ENCODE measurements around the gene ZMIZ1. TPM values are rescaled to one million over a fixed set of nuclear protein-coding genes. Genes with fewer than 3 reads are reported as not detected.

ZMIZ1 gene
- total RNA-seq, 1 donor from 2014 or later, result 50.1 TPM

- no peak for DNase-seq (ENCODE audit: extremely low read depth, low read depth, low spot score)
These were observed 128.0 kb downstream of the ZMIZ1 start for GRCh38 chr10:79196470-79197461.

DNA sequence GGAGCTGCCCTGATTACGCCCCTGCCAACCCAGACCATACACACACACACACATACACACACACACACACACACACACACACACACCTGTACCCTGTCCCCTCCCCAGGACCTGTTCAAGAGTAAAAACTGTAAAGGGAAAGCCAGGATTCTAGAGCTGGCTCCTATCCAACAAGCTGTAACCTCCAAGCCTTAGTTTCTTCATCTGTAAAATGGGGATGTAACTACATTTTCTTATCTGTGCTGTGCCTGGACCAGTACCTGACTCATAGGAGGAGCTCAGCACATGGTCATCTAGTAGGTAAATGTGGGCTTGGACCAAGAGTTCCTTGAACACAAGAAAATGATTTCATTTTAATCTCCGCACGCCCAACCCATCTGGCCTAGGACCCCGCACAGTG lies 128.8 kb downstream of the ZMIZ1 start:
- no peak for DNase-seq (ENCODE audit: extremely low read depth, low read depth, low spot score)

GRCh38 chr10:79200346-79200745 lies 131.6 kb downstream of the ZMIZ1 start:
- no peak for DNase-seq (ENCODE audit: extremely low read depth, low read depth, low spot score)

DNA sequence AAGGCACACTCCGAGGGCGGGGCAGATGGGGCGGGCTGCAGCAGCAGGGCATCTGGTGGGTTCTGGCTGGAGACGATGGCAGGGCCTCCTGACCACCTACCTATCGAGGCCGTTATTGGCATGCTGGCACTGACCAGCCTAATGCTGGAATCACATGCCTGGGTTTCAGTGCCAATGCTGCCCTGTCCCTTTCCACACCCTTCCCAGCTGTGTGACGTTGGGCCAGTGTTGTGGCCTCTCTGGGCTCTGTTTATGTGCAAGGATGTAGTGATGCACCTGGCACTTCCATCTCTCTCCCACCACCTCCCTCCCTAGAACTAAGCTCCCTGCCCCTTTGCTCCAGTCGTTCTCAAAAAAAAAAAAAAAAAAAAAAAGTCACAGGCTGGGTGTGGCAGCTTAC lies 132.9 kb downstream of the ZMIZ1 start:
- no peak for DNase-seq (ENCODE audit: extremely low read depth, low read depth, low spot score)

DNA sequence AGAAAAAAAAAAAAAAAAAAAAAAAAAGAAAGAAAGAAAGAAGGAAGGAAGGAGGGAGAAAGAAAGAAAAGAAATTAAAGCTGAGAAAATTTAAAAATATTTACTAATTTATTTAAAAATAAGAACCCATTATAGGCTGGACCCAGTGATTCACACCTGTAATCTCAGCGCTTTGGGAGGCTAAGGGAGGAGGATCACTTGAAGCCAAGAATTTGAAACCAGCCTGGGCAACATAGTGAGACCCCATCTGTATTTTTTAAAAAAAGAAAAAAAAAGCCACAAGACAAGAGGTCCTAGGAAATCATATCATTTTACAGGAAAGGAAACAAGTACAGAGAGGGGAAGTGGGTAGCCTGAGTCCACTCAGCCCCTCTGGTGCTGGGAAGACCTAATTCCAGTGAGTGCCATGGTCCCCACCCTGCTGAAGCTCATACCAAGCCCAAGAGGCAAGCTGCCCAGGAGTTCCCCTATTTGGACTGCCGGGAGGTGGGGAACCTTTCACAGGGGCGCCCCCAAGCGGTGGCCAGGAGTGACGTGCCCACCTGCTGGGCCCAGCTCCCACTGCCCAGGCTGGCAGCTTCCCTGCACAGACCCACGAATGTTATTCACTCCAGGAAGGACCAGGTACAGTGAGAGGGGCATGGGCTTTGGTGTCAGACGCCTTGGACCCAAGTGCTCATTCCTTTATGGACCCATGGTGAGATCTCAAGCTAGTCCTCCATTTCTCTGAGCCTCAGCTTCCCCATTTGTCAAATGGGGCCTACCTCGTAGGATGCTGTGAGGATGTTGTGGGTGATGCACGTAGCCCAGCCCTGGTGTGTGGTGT lies 133.6 kb downstream of the ZMIZ1 start:
- no peak for DNase-seq (ENCODE audit: extremely low read depth, low read depth, low spot score)

DNA sequence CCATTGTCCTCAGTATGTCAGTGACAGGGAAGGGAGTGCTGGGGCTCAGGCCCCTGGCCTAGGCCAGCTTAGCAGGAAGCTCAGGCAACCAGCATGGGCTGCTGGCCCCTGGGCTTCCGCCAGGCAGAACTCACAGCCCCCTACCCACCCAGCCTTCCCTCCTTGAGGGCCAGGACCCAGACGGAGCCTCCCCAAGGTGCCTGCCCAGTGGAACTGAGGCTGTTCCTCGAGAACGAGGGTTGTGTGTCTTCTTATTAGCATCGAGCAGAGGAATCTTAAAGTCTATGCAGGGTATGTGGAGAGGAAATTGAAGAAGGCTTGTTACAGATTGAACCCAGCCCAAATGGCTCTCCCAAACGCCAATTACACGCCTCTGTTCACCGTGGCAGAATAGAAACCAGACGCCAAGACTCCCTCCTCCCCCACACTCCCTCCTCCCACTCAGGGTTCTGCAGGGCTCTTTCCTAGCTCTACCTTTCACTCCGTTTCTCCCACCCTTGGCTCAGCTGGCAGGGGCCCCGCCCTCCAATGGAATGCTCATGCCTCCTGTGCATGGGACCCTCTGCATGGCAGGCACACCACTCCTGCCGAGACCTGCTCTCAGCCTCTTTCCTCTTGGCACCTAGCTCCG lies 134.4 kb downstream of the ZMIZ1 start:
- DNase-seq (ENCODE audit: extremely low read depth, low read depth, low spot score), result no peak

DNA sequence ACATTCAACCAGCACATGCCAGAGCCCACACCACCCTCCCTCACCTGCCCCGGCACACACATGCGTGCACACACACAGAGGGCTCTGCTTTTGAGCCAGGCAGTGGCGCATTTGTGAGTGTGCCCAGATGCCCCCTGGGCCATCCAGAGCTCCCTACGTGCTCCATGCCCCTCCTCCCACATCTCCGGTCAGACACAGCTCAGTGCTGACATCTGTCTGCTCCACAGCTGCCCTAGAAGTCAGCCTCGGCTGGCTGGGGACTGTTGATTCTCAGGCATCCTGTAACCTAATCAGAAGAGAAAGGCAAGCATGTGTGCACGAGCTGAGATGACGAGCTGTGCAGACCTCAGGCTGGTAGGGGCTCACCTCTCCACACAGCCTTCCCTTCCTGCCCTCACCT lies 135.1 kb downstream of the ZMIZ1 start:
- DNase-seq (ENCODE audit: extremely low read depth, low read depth, low spot score), result no peak

GRCh38 chr10:79206300-79207095 lies 137.7 kb downstream of the ZMIZ1 start:
- no peak for DNase-seq (ENCODE audit: extremely low read depth, low read depth, low spot score)

- no peak for DNase-seq (ENCODE audit: extremely low read depth, low read depth, low spot score)
These were observed 138.3 kb downstream of the ZMIZ1 start for GRCh38 chr10:79207096-79207357.

DNA sequence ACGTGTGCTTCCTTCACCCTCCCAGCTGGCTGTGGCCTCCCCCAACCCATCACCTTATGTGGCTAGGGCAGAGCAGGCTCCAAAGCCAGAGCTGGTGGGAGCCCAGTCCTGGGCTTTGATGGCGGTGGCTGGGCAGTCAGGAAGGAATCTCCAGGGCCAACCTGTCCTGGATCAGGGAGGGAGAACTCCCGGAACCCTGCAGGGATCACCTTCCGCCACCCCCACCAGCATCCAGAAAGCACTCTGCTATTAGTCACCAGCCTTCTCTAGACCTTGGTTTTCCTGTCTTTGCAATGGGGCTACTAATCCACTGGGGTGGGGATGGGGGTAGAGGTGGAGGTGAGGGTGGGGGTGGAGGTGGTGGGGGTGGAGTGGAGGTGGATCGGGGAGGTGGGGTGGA lies 139.0 kb downstream of the ZMIZ1 start:
- DNase-seq (ENCODE audit: extremely low read depth, low read depth, low spot score), result no peak

DNA sequence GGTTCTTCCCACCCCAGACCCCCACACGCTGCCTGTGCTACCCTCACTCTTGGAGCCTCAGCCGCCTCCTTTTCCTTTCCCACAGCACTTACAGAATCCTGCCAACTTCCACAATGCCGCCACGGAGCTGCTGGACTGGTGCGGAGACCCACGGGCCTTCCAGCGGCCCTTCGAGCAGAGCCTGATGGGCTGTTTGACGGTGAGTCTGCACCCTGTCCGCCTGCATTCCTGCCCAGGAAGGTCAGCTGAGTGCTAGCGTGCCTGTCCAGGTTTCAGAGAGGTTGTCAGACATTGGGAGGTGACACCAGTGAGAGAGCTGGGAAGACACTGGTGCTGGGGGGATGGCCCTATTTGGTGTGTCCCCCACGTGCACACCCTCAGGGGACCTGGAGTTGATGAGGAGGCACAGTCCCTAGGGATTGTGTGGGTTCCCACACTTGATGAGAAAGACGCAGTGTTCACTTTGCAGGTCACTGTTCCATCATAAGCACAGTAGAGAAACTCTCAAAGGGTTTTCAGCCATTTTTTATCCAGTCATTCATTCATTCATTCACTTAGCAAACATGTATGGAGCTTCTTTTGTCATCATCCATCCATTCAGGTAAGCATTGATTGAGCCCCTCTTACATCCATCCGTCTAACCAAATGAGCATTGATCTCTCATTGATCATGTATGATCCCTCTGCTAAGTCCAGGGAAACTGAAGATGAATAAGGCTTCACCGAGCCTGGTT lies 139.7 kb downstream of the ZMIZ1 start:
- DNase-seq (ENCODE audit: extremely low read depth, low read depth, low spot score), result no peak

DNA sequence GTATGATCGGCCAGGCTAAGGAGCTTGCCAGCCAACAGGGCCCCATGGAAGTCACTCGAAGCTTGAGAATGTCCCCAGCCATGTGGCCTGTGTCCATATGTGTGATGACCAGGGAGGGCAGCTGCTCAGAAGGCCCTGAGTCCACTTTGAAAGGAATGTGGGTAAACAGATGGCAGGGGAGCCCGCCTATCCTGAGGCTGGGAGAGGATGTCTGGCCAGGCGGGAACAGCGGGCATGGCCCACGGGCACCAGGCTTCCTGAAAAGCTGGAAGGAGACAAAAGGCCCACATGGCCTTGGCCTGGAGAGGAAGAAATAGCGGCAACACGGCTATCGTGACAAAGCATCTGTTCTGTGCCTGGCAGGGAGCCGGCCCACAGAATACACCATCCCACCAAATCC lies 140.6 kb downstream of the ZMIZ1 start:
- no peak for DNase-seq (ENCODE audit: extremely low read depth, low read depth, low spot score)

- no peak for DNase-seq (ENCODE audit: extremely low read depth, low read depth, low spot score)
These were observed 141.1 kb downstream of the ZMIZ1 start for GRCh38 chr10:79209831-79210230.

GRCh38 chr10:79210672-79211071 lies 141.9 kb downstream of the ZMIZ1 start:
- no peak for DNase-seq (ENCODE audit: extremely low read depth, low read depth, low spot score)

DNA sequence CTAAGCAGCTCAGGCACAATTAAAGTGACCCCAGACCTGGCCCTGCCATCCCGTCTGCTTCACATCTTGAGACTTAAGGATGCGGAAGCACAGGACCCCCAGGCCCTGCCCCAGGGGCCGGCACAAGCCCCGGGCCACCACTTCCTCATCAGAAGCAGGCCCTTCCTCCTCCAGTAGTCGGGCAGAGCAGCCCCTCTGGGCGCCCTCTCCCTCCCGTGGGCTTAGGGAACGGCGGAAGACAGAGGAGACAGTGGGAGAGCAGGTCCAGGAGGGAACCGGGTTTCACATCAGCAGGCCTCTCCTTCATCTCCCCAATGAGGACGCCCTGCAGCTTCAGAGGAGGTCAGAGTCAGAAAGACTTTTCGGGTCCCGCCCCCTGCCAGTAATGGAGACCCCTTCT lies 142.8 kb downstream of the ZMIZ1 start:
- no peak for DNase-seq (ENCODE audit: extremely low read depth, low read depth, low spot score)

GRCh38 chr10:79215531-79215930 lies 146.8 kb downstream of the ZMIZ1 start:
- no peak for DNase-seq (ENCODE audit: extremely low read depth, low read depth, low spot score)

DNA sequence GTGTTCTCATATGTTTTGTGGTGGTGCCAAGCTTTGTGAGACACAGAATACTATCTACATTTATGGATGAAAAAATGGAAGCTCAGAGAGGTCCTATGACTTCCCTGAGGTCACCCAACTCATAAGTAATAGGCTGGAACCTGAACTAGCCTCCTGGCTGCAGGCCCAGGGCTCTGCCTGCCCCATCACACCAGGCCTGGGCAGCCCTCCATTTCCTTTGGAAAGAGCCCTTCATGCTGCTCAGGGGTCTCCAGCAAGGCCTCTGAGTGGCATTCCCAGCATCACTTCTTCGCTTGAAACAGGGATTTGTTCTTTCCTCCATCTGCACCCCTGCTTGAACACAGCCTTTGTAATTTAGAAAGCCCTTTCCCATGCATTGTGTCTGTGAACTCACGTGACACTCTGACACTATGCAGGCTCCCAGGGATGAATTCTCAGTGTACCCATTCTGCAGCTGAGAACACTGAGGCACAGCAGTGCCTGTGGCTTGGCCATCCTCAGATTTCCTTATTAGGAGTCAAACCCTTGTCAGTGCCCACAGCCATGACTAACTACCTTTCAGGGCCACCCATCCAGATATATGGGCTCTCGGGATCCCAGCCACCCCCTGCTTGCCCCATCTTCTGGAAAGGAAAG lies 150.7 kb downstream of the ZMIZ1 start:
- DNase-seq (ENCODE audit: extremely low read depth, low read depth, low spot score), result no peak

- DNase-seq (ENCODE audit: extremely low read depth, low read depth, low spot score), result no peak
These were observed 151.5 kb downstream of the ZMIZ1 start for GRCh38 chr10:79220307-79220706.
